Activated naive CD4-positive, alpha-beta T cell treated with anti-CD3 and anti-CD28 coated beads, Interleukin-2, amount 50 U/mL, for 72 hours (primary cell): Measurements from ENCODE around the gene CDK8. TPM values are rescaled to one million over a fixed set of nuclear protein-coding genes. Genes with fewer than 3 reads are reported as not detected.
"Not testable (repeated sequence)": the region's sequence is repeated elsewhere in the genome, so short reads cannot be mapped to it uniquely, and the experiment has no call there.

Source experiments
- ATAC-seq, 2 donors: fragments of 150-1000 bp; cut with Tn5 transposase; 2 replicates each; pipeline ENCODE4 v1.10.0; 2021; ENCODE audit warnings: mild to moderate bottlenecking in 2 of 2, moderate library complexity in 2 of 2
- DNase-seq, 2 donors: peaks; one replicate each; pipeline ENCODE4 v3.0.0; 2021 to 2022; ENCODE audit warnings: low spot score in 2 of 2
- H3K27ac Mint-ChIP-seq, 2 donors: one replicate each; pipeline ENCODE4 v1.8.0; 2022; ENCODE audit warnings: mild to moderate bottlenecking in 2 of 2, mixed read lengths in 2 of 2
- H3K36me3 Mint-ChIP-seq, 2 donors: one replicate each; pipeline ENCODE4 v1.8.0; 2022; ENCODE audit warnings: mixed read lengths in 2 of 2
- H3K9me3 Mint-ChIP-seq, 2 donors: one replicate each; pipeline ENCODE4 v1.8.0; 2022; ENCODE audit warnings: mixed read lengths in 2 of 2
- total RNA-seq, 2 donors: library from RNA; stranded (reverse); gene quantifications; one replicate each; pipeline ENCODE4 v1.2.3, GENCODE V29; 2022

CDK8 gene
- total RNA-seq, 2 donors from 2014 or later, result 16.5 to 16.9 TPM

DNA sequence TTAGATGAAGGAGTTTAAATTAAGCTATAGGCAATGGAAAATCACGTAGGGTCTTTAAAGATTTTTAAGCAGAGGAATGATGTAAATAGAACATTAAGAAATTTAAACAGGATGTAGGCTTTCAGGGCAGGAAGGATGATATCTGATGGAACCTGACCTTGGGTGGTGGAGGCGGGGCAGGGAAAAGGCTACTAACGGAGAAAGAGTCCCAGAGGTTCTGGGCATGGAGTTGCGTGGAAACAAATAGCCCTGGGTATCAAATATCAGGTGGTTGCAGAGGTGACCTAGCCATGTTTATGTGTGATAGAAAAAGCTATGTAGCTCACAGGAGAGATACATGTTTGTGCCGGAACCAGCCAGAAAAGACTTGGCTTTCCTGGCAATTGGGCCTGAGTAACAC lies 7.8 kb upstream of the CDK8 start:
- H3K9me3 Mint-ChIP-seq, result no peaks in the 10 kb centered on the region
- ATAC-seq, result no peak
- DNase-seq, result no peak
- H3K36me3 Mint-ChIP-seq, result no peaks in the 10 kb centered on the region
- no peak overlapping the region for H3K27ac Mint-ChIP-seq

DNA sequence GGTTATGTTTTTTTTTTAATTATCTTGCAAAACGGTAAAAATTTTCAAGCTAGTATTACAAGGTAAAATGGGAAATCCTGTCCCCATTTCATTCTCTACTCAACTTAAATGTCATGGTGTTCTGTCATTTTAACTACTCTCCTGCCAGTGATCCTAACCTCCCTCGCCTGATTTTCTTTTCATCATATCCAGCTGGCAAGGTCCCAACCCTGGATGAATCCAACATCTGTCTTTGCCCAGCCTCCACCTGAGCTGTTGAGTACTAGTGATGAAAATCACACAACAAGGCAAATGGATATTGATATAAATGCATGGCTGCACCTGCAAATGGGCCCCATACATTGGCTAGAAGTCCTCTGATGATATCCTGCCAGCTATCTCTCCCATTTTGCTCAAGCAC lies 6.9 kb upstream of the CDK8 start:
- H3K9me3 Mint-ChIP-seq, result no peaks in the 10 kb centered on the region
- no peak for DNase-seq
- no peaks in the 10 kb centered on the region for H3K36me3 Mint-ChIP-seq
- ATAC-seq, result no peak
- no peak overlapping the region for H3K27ac Mint-ChIP-seq

DNA sequence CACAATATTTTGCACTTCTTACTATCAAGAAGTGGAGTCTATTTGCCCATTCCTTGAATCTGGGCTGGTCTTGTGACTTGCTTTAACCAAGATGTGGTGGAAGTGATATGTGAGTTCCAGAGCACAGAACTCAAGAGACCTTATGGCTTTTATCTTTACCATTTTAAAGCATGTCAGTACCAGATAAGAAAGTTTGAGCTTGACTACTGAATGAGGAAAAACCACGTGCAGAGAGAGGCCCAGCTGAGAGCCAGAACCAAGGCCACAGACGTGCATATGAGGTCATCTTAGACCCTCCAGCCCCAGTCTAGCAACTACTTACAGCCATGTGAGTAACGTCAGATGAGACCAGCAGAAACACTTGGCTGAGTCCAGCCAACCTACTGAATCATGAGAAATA lies 6.3 kb upstream of the CDK8 start:
- Mint-ChIP-seq H3K36me3 (no peaks in the 10 kb centered on the region), H3K9me3 (no peaks in the 10 kb centered on the region), H3K27ac (no peak overlapping the region)
- DNase-seq, result no peak
- no peak for ATAC-seq

DNA sequence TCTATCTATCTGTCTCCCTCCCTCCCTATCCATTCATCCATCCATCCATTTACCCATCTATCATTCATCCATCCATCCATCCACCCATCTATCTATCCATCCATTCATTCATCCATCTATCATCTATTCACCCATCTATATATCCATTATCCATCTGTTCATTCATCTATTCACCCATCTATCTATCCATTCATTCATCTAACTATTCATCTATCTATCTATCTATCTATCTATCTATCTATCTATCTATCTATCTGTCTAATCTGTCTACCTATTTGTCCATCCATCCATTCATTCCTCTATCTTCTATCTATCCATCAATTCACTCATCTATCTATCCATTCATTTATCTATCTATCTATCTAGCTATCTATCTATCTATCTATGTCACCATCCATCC lies 4.4 kb upstream of the CDK8 start:
- peaks cover 0 to 6% of the 10 kb centered on the region in 2 donors for H3K36me3 Mint-ChIP-seq
- H3K27ac Mint-ChIP-seq, result no peak overlapping the region
- no peak for DNase-seq
- ATAC-seq, result no peak
- no peaks in the 10 kb centered on the region for H3K9me3 Mint-ChIP-seq

DNA sequence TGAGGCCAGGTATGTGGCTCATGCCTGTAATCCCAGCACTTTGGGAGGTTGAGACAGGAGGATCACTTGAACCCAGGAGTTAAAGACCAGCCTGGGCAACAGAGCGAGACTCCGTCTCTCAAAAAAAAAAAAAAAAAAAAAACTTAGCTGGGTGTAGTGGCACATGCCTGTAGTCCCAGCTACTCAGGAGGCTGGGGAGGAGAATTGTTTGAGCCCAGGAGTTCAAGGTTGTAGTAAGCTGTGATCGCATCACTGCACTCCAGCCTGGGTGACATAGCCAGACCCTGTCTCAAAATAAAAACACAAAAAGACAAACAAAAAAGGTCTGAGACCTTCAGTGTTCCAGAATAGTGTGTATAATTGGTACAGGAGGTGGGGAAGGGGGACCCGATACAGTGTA lies 1.9 kb upstream of the CDK8 start:
- H3K36me3 Mint-ChIP-seq, result peaks cover 0 to 11% of the 10 kb centered on the region in 2 donors
- not testable (repeated sequence) for H3K9me3 Mint-ChIP-seq, ATAC-seq, DNase-seq, H3K27ac Mint-ChIP-seq

DNA sequence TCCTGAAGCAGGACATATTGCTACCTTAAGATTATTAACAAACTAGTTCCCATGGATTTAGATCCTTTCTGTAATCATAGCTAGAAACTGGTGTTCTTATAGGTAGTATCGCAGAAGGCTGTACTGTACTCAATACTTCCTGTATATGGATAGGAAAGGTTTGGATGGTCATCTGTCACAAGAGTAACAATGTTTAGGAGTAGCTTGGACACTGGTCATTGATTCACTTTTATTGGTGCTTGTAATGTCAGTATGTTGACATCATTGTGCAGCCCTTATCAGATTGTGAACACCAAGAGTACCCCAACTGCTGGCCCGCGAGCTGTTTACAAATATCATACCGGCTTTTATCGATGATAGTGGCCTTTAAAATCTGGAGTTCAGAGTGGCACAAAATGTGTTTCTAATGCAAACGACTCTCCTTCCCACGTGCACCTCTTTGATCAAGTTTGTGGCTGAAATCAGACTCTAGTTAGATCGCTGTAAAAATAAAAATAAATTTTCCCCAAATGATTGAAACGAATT lies 605 bp upstream of the CDK8 start:
- no peak for DNase-seq
- Mint-ChIP-seq H3K9me3 (no peaks in the 10 kb centered on the region), H3K27ac (peak overlapping the region; percentile 77 to 91), H3K36me3 (peaks cover 0 to 11% of the 10 kb centered on the region in 2 donors)
- ATAC-seq, result no peak

DNA sequence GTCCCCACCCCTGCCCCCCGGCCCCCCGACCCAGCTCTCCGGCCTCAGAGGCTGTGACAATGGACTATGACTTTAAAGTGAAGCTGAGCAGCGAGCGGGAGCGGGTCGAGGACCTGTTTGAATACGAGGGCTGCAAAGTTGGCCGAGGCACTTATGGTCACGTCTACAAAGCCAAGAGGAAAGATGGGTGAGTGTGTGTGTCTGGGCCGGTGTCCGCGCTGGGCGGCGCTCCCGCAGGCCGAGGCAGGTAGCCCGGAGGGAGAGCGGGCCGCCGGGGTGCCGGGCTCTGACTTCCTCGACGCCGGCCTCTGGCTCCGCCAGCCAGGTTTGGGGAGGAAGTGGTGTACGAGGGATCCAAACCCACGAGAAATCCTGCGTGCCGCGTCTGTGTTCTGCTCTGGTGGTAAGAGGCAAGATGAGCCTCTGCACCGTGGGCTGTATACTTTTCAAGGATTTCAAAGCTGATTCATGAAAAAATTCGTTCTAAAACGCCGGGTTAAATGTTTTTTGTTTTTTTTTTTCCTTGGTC lies 718 bp downstream of the CDK8 start:
- Mint-ChIP-seq H3K27ac (peak overlapping the region; percentile 82 to 91), H3K36me3 (peaks cover 0 to 11% of the 10 kb centered on the region in 2 donors), H3K9me3 (no peaks in the 10 kb centered on the region)
- DNase-seq, result peak; percentile 50 to 67
- peak; percentile 21 to 50 for ATAC-seq

DNA sequence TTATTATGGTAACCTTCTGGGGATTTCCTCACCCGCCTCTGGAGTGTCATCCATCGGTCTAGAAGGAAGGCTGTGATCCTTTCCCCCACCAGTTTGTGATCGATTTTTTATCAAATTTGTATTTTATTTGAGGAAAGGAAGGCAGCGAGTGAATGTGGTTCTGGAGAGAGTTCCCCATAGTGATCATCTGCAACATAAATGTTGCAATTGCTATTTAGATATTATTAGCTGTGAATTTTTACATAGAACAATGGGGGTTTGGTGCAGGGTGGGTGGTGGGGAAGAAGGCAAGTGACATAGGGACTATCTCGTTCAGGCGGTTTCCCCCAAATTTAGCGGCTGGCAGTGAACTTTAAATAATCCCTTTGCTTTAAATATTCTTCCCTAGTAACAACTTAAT lies 1.2 kb downstream of the CDK8 start:
- Mint-ChIP-seq H3K27ac (peak overlapping the region; percentile 82 to 91), H3K36me3 (peaks cover 0 to 11% of the 10 kb centered on the region in 2 donors), H3K9me3 (no peaks in the 10 kb centered on the region)
- DNase-seq (no peak), ATAC-seq (no peak)

DNA sequence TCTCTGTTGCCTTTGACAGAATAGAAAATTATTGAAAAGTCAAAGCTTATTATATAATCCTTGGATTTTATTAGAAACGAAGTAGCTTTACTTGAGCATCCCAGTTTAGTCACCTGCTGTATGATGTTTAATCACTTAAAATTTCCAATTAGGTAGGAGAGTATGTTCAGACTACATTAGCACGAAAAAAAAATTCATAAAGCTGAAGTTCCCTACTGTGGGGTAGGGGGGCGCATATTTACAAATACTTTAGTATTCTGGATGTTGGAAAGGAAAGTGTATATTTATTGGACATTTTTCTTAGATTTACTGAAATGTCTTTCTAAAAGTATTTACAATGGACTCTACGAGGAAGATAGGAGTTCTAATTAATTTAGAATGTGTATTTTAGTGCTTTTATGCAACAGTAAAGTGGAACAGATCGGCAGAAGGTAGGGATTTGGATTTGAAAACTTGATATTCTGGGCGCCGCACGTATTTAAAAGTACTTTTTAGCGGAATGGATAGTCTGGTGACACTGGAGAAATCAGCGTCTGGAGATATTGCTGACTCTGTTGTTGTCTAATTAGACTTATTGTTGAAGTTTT lies 1.9 kb downstream of the CDK8 start:
- no peak for DNase-seq
- no peaks in the 10 kb centered on the region for H3K9me3 Mint-ChIP-seq
- H3K36me3 Mint-ChIP-seq, result peaks cover 0 to 11% of the 10 kb centered on the region in 2 donors
- H3K27ac Mint-ChIP-seq, result no peak overlapping the region
- no peak for ATAC-seq

DNA sequence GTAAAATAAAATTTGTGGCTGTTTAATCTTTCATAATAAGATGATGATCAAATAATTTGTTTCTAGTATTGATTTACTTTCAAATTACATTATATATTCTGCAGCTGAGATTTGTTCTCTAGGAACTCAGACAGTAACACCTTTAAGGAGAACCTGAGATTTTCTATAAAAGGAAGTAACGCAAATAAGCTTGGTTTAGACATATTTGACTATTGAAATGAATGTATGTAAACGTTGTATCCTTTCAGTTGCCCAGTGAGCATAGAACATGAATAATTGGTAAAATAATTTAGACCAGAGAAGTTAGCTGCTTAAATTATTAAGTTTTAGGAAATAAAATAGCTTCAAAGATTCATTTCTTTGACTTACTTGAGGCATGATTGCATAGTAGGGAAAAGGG lies 3.1 kb downstream of the CDK8 start:
- no peak for ATAC-seq
- no peak for DNase-seq
- Mint-ChIP-seq H3K9me3 (no peaks in the 10 kb centered on the region), H3K36me3 (peaks cover 1 to 11% of the 10 kb centered on the region in 2 donors), H3K27ac (no peak overlapping the region)

DNA sequence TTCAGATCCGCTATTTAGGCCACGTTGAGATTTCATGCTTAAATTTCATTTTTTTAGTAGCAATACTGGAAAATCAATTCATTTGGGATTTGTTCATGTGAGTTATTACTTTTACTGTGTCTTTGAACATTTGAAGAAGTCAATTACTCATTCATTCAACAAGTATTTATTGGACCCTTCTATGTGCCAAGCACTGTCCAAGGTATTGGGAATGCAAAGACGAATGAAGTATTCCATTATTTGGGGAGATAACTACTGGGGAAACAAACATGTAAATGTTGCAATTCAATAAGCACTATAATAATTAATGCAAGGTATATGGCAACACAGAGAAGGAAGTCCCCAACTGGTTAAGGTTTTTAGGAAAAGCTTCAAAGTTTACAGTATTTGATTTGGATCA lies 5.7 kb downstream of the CDK8 start:
- Mint-ChIP-seq H3K9me3 (no peaks in the 10 kb centered on the region), H3K27ac (no peak overlapping the region), H3K36me3 (peaks cover 5% of the 10 kb centered on the region in 2 donors)
- DNase-seq, result no peak
- ATAC-seq, result no peak

DNA sequence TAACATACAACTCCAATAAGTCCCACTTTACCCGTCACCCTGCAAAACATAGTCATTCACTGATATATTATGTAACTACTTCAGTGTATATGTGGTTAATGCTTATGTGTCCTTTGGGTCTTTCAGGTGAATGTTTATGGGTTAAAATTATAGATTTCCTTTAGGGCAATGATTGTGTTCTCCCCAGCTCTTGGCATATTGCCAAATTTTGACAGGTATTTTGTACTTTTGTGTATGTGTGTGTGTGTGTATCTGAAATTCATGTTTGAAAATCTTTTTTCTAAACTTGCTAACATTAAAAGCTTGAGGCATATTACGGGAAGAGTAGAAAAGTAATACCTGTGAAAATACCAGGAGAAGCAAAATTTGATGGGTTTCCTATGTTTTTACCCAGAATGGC lies 8.2 kb downstream of the CDK8 start:
- peaks cover 0 to 5% of the 10 kb centered on the region in 2 donors for H3K36me3 Mint-ChIP-seq

DNA sequence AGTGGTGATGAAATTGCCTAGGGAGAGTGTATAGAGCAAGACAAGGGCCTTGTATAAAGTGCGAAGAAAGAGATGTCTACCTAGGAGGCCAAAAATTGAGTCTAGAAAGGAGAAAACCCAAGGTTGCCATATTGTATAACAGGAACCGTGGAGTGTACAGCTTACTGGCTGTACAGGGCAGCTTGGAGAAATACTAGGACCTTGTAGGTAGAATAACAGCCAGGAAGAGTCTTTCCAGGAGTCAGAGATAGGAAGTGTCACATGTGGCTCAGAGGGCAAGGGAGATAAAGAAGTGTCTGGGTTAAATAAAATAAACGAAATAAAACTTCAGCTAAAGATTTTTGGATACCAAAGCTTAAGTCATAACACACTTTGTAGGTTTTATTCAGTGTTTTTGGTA lies 12.4 kb downstream of the CDK8 start:
- Mint-ChIP-seq H3K9me3 (no peaks in the 10 kb centered on the region), H3K27ac (no peak overlapping the region), H3K36me3 (peaks cover 0 to 5% of the 10 kb centered on the region in 2 donors)
- ATAC-seq (no peak), DNase-seq (no peak)

More for the DNA sequence above, 8.2 kb downstream of the CDK8 start:
- no peak for ATAC-seq
- DNase-seq, result no peak
- Mint-ChIP-seq H3K9me3 (no peaks in the 10 kb centered on the region), H3K27ac (no peak overlapping the region)

DNA sequence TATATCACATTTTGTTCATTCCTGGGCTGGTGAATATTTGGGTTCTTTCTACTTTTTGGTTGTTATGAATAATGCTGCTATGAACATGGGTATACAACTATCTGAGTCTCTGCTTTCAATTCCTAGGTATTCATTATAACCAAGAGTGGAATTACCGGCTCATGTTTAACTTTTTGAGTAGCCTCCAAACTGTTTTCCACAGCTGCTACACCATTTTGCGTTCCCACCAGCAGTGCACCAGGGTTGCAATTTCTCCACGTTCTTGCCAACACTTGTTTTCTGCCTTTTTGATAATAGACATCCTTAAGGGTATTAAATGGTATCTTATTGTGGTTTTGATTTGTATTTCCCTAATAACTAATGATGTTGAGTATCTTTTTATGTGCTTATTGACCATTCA lies 16.8 kb downstream of the CDK8 start:
- no peaks in the 10 kb centered on the region for H3K9me3 Mint-ChIP-seq
- ATAC-seq (no peak), DNase-seq (no peak)
- no peak overlapping the region for H3K27ac Mint-ChIP-seq
- no peaks in the 10 kb centered on the region for H3K36me3 Mint-ChIP-seq

DNA sequence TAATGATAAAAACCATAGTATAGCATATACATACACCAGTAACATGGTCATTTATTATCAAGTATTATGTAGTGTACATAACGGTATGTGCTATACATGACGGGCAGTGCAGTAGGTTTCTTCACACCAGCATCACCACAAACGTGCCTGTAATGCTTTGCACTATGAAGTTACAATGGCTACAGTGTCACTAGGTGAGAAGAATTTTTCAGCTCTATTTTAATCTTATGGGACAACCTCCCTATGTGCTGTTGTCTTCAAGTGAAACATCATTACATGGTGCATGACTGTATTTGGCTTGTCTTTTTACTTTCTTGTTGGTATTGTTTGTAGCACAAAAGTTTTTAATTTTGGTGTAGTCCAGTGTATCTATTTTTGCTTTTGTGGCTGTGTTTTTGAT lies 18.7 kb downstream of the CDK8 start:
- no peaks in the 10 kb centered on the region for H3K36me3 Mint-ChIP-seq
- H3K27ac Mint-ChIP-seq, result no peak overlapping the region
- DNase-seq, result no peak
- H3K9me3 Mint-ChIP-seq, result no peaks in the 10 kb centered on the region
- ATAC-seq, result no peak

DNA sequence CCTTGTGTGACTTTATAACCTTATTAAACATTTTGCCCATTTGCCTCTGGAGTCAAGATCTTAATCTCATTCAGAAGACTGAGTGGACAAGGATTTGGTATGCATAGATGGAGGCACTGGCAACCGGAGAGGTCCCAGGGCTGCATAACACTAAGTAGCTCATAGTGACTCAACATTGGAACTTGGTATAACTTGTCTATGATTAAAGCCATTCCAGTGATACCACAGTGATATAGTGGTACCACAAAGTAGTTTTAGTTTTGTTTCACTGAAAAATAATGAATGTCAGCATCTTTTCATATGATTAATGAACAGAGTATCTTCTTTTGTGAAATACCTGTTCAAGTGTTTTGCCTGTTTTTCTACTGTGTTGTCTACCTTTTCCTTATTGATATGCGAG lies 26.4 kb downstream of the CDK8 start:
- peak in 1 of 2 donors; percentile 58 for ATAC-seq
- no peak overlapping the region for H3K27ac Mint-ChIP-seq

DNA sequence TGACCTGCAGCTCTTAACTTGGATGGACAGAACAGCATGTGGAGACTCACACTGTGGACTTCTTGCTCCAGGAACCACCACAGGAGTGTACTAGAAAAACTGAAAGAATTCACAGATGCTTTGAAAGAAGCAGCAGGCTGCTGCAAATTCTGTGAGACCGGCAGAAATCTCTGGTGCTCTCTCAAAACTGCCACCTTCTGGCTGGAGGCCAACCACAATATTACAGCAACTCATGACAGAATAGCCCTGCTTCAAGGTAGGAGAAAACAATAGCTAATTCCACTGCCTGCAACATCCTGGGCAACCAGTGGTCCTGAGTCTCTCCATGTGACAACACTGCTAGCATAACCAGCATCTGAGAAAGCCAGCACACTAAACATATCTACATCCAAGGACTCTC lies 26.9 kb downstream of the CDK8 start:
- peaks cover 12 to 15% of the 10 kb centered on the region in 2 donors for H3K9me3 Mint-ChIP-seq
- H3K27ac Mint-ChIP-seq, result peak overlapping the region in 1 of 2 donors; percentile 17
- no peak for DNase-seq
- peaks cover 12 to 20% of the 10 kb centered on the region in 2 donors for H3K36me3 Mint-ChIP-seq
- no peak for ATAC-seq

More for the DNA sequence above, 26.4 kb downstream of the CDK8 start:
- Mint-ChIP-seq H3K9me3 (peaks cover 9 to 11% of the 10 kb centered on the region in 2 donors), H3K36me3 (peaks cover 12 to 20% of the 10 kb centered on the region in 2 donors)
- no peak for DNase-seq

DNA sequence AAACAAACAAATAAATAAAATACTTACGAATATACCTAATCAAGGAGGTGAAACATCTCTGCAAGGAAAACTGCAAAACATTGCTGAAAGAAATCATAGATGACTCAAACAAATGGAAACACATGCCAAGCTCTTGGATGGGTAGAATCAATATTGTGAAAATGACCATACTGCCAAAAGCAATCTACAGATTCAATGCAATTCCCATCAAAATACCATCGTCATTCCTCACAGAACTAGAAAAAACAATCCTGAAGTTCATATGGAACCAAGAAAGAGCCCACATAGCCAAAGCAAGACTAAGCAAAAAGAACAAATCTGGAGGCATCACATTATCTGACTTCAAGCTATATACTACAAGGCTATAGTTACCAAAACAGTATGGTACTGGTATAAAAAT lies 32.0 kb downstream of the CDK8 start:
- DNase-seq, H3K27ac Mint-ChIP-seq, ATAC-seq: not testable (repeated sequence)
- Mint-ChIP-seq H3K36me3 (peaks cover 5 to 15% of the 10 kb centered on the region in 2 donors), H3K9me3 (peaks cover 16 to 20% of the 10 kb centered on the region in 2 donors)
